Measurements from ENCODE around the gene THSD4. TPM values are rescaled to one million over a fixed set of nuclear protein-coding genes. Genes with fewer than 3 reads are reported as not detected.

THSD4 gene
- total and polyA plus RNA-seq, 2 of the 8 experiments (the other 6 are each of a cell fraction or from before 2014, with no cell fraction given), result 2.5 to 6.2 TPM

- no peak overlapping the region for H2BK5ac ChIP-seq (ENCODE audit: low read depth, low read length)
- H3K23ac ChIP-seq (ENCODE audit: insufficient read length), result no peak overlapping the region
- no peak overlapping the region for H3K14ac ChIP-seq (ENCODE audit: insufficient read length)
- H3K79me1 ChIP-seq (ENCODE audit: low read depth, low read length), result no peaks in the 10 kb centered on the region
- H3K18ac ChIP-seq (ENCODE audit: extremely low read depth, low read length), result no peak overlapping the region
- H3K4me3 ChIP-seq (ENCODE audit: extremely low read depth in 1 of 4, insufficient read depth in 2 of 4, low read depth in 3 of 4, low read length in 4 of 4), result no peak overlapping the region
- H4K20me1 ChIP-seq (replicated peaks in 1 of 2; ENCODE audit: control insufficient read depth in 1 of 2, insufficient read depth in 2 of 2, low read length in 2 of 2), result no peaks in the 10 kb centered on the region
- no peak overlapping the region for H2BK12ac ChIP-seq (ENCODE audit: low read depth, low read length)
- no peaks in the 10 kb centered on the region for H3K9me3 ChIP-seq (ENCODE audit: insufficient read depth in 2 of 2, low read depth in 1 of 2, low read length in 1 of 2)
- H2BK120ac ChIP-seq (replicated peaks; ENCODE audit: low read depth, low read length), result no peak overlapping the region
- H2AK5ac ChIP-seq (ENCODE audit: low read depth, low read length), result no peak overlapping the region
- H2BK15ac ChIP-seq (ENCODE audit: low read length), result no peak overlapping the region
- TF ChIP-seq BCL11A (IDR thresholded peaks at IDR 0.05; ENCODE audit: low read depth in 2 of 2, low read length in 2 of 2) (no peak), EP300 (IDR thresholded peaks at IDR 0.05; ENCODE audit: borderline replicate concordance in 1 of 2, low read depth in 2 of 2, low read length in 2 of 2) (no peak), E2F6 (IDR thresholded peaks at IDR 0.05) (no peak), SAP30 (IDR thresholded peaks at IDR 0.05; ENCODE audit: insufficient read depth, insufficient replicate concordance, low read length) (no peak), CBX5 (IDR thresholded peaks at IDR 0.05; ENCODE audit: low read depth, low read length) (no peak), TCF12 (IDR thresholded peaks at IDR 0.05; ENCODE audit: low read depth, low read length) (no peak), HDAC2 (IDR thresholded peaks at IDR 0.05; ENCODE audit: borderline replicate concordance in 1 of 2, low read depth in 2 of 2, low read length in 2 of 2) (no peak)
- POLR2A ChIA-PET (ENCODE audit: partially characterized antibody), result no interaction called here
- FAIRE-seq (no peak), DNase-seq (ENCODE audit: low read depth in 1 of 2, low spot score in 2 of 2) (no peak)
- no peak overlapping the region for H3K4me2 ChIP-seq (ENCODE audit: insufficient read depth in 1 of 2, low read depth in 2 of 2, low read length in 2 of 2)
- no peaks in the 10 kb centered on the region for H3K36me3 ChIP-seq (ENCODE audit: control insufficient read depth in 2 of 4, insufficient read depth in 4 of 4, low read length in 3 of 4)
- no peak overlapping the region for H3K4ac ChIP-seq (replicated peaks; ENCODE audit: insufficient read length, low read depth, low read length)
- no peak overlapping the region for H2BK20ac ChIP-seq (ENCODE audit: low read length)
- no peak overlapping the region for H3K27ac ChIP-seq (ENCODE audit: low read depth, low read length)
- no peak overlapping the region for H3K9ac ChIP-seq (replicated peaks in 1 of 4; ENCODE audit: extremely low read depth in 1 of 4, low read depth in 3 of 4, low read length in 3 of 4)
- H4K5ac ChIP-seq (ENCODE audit: insufficient read length, low read depth, low read length), result no peak overlapping the region
- WGBS, 2 experiments (ENCODE audit: extremely low coverage in 1 of 2, insufficient coverage in 1 of 2, insufficient read length in 1 of 2, insufficient replicate concordance in 2 of 2, low coverage in 1 of 2, low lambda C conversion rate in 2 of 2, missing lambda C conversion rate in 1 of 2), result 79% methylated on average over 2 of the region's 2 CpGs; no CpG with 5 or more reads in 1 of the 2 experiments
- no peaks in the 10 kb centered on the region for H3K27me3 ChIP-seq (replicated peaks in 1 of 4; ENCODE audit: control insufficient read depth in 3 of 4, extremely low read depth in 1 of 4, insufficient read depth in 3 of 4, low read length in 3 of 4)
- no peaks in the 10 kb centered on the region for H3K23me2 ChIP-seq (ENCODE audit: low read depth, low read length)
- no peak overlapping the region for H2AFZ ChIP-seq (ENCODE audit: low read length)
- H4K8ac ChIP-seq (ENCODE audit: extremely low read depth, insufficient read depth, low read length), result no peak overlapping the region
- no peak overlapping the region for H4K91ac ChIP-seq (replicated peaks; ENCODE audit: insufficient read length, low read length)
- H3K56ac ChIP-seq (replicated peaks; ENCODE audit: insufficient read length, low read depth, low read length), result no peak overlapping the region
- H3K79me2 ChIP-seq (ENCODE audit: control insufficient read depth in 1 of 2, insufficient read depth in 2 of 2, low read length in 2 of 2), result no peaks in the 10 kb centered on the region
- H3K4me1 ChIP-seq (replicated peaks in 1 of 4; ENCODE audit: control insufficient read depth in 3 of 4, insufficient read depth in 4 of 4, low read length in 3 of 4), result no peaks in the 10 kb centered on the region
- CTCF ChIA-PET (ENCODE audit: partially characterized antibody), result interaction anchor here (0.7 to 3.8 kb wide), 9 partner anchors 11 to 1357 kb away, joined by 3 to 25 read pairs (median 4); no protein-coding TSS in a partner anchor
Measured at GRCh38 chr15:71732636-71733035, 617.4 kb downstream of the THSD4 start.

Measured in H1 (cell line).